Right lobe of liver (tissue), 6 donors: ENCODE measurements around the gene CBX8. TPM values are rescaled to one million over a fixed set of nuclear protein-coding genes. Genes with fewer than 3 reads are reported as not detected.

Experiments used
- ATAC-seq, 4 donors: fragments of 200-7000 bp; cut with Tn5 transposase; one replicate each; pipeline ENCODE4 v1.9.1; 2020; ENCODE audit warnings: mild to moderate bottlenecking in 4 of 4, moderate library complexity in 4 of 4
- DNase-seq, 3 donors: peaks; one replicate each; pipeline ENCODE4 v3.0.0-alpha.2; 2020
- H3K27ac ChIP-seq, 3 donors: fragments of 200-600 bp; one replicate each; pipeline ENCODE4 v1.8.0; 2022
- H3K27me3 ChIP-seq, 2 donors: fragments of 200-600 bp; one replicate each; pipeline ENCODE4 v1.8.0; 2022
- H3K36me3 ChIP-seq, 4 donors: fragments of 200-600 bp; sonication (generic) in 1 of 4; one replicate each; pipeline versions ENCODE4 v1.5.1 to v1.8.0; 2017 to 2022; ENCODE audit warnings: control low read depth in 1 of 4
- H3K4me1 ChIP-seq, 4 donors: fragments of 200-600 bp; sonication (generic) in 1 of 4; one replicate each; pipeline versions ENCODE4 v1.5.1 to v1.8.0; 2017 to 2022; ENCODE audit warnings: control low read depth in 1 of 4
- H3K4me3 ChIP-seq, 3 donors: fragments of 200-600 bp; one replicate each; pipeline ENCODE4 v1.8.0; 2022
- H3K9me3 ChIP-seq, 4 donors: fragments of 200-600 bp; sonication (generic) in 1 of 4; one replicate each; pipeline versions ENCODE4 v1.5.1 to v1.8.0; 2017 to 2022; ENCODE audit warnings: control low read depth in 1 of 4
- POLR2A ChIP-seq: fragments of 450-650 bp; IDR thresholded peaks from one replicate; pipeline ENCODE4 v1.6.1; 2017; ENCODE audit warnings: antibody characterized with exemption, mild to moderate bottlenecking
- WGBS: methylation state at CpG from one replicate; pipeline ENCODE4 v1.1.6; 2018; ENCODE audit warnings: low coverage, low lambda C conversion rate; ENCODE audit not compliant: insufficient coverage; ENCODE audit errors: missing lambda C conversion rate; 5-methylcytosine and 5-hydroxymethylcytosine counted together
- intact Hi-C, 2 donors: fragments of 100-400 bp; cut with DNase I; formaldehyde crosslinking; loops; one replicate each; pipeline versions ENCODE4 v1.11.2 to v1.14.1; 2022
- total RNA-seq, 6 experiments: library from RNA; depleted of rRNA in 2 of 6; stranded (reverse); fragments of >200 nt in 2 of 6; fragmentation: NEBNext Ultra II Directional in 3 of 6; extraction: Animal tissue kit (Norgen Biotek cat#: 25700) in 3 of 6; gene quantifications; one replicate each; pipeline versions ENCODE4 v1.1.0 to v1.2.4, GENCODE V29; 2016 to 2023
- TF ChIP-seq, protein P1 (sequence below), 4 donors: fragments of 200-600 bp in 3 of 4; fragments of 450-650 bp in 1 of 4; IDR thresholded peaks; one replicate each; pipeline versions ENCODE4 v1.5.1 to v1.8.0; 2016 to 2022; ENCODE audit warnings: antibody characterized with exemption in 4 of 4, mild to moderate bottlenecking in 2 of 4
- donor health status: DM: no; HTN: yes; CAD: no.
- donor health status: DM: no; HTN: no; CAD: no.
- donor health status: DM: no; HTN: no; CAD: no.
- donor health status: DM: no; HTN: yes; CAD: no.
- donor health status: DM: no; HTN: yes; CAD: no.

Gene CBX8
- total RNA-seq, 6 experiments from 2014 or later, result 1.2 to 4.7 (median 2.0) TPM

DNA sequence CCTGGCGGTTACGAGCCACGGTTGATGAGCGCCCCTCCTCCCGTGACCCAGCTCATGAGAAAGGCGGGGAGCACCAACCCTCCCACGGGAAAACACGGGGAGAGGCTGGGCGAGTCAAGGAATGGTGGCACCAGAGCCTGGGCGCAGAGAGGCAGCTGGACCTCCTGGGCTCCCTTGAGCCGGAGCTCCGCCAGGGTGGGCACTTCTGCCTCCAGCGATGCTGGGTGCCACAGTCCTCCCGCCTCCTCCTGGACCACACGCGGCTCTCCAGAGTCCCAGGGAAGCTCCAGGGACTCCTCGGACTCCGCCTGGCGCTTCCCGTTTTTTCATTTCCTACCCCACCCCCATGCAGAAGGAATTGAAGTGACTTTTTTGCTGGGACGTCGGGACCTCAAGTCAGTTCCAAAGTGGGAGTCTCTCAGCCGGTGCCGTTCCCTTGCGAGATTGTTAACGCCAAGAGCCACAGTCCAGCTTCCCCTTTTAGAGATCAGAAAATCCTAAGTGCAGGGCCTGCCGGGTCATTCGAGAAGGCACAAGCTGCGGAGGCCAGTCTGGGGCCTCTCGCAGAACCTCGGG, 6.6 kb upstream of the CBX8 start:
- peaks cover 0 to 20% (median 0%) of the 10 kb centered on the region in 4 donors for H3K4me1 ChIP-seq
- TF ChIP-seq, protein P1, sequence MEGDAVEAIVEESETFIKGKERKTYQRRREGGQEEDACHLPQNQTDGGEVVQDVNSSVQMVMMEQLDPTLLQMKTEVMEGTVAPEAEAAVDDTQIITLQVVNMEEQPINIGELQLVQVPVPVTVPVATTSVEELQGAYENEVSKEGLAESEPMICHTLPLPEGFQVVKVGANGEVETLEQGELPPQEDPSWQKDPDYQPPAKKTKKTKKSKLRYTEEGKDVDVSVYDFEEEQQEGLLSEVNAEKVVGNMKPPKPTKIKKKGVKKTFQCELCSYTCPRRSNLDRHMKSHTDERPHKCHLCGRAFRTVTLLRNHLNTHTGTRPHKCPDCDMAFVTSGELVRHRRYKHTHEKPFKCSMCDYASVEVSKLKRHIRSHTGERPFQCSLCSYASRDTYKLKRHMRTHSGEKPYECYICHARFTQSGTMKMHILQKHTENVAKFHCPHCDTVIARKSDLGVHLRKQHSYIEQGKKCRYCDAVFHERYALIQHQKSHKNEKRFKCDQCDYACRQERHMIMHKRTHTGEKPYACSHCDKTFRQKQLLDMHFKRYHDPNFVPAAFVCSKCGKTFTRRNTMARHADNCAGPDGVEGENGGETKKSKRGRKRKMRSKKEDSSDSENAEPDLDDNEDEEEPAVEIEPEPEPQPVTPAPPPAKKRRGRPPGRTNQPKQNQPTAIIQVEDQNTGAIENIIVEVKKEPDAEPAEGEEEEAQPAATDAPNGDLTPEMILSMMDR (IDR thresholded peaks at IDR 0.05), result no peak
- TF ChIP-seq POLR2A, result no peak
- no peak for ATAC-seq
- 13% methylated on average over 13 of the region's 31 CpGs for WGBS
- intact Hi-C loops, result loop anchor here in 1 of 2 donors (5.0 to 10.0 kb wide), 2 partner anchors 39 to 181 kb away; no protein-coding TSS in a partner anchor
- no peak overlapping the region for H3K4me3 ChIP-seq
- H3K27ac ChIP-seq, result no peak overlapping the region
- DNase-seq, result no peak
- H3K9me3 ChIP-seq, result no peaks in the 10 kb centered on the region
- no peaks in the 10 kb centered on the region for H3K36me3 ChIP-seq
- H3K27me3 ChIP-seq, result peaks cover 27 to 91% of the 10 kb centered on the region in 2 donors

DNA sequence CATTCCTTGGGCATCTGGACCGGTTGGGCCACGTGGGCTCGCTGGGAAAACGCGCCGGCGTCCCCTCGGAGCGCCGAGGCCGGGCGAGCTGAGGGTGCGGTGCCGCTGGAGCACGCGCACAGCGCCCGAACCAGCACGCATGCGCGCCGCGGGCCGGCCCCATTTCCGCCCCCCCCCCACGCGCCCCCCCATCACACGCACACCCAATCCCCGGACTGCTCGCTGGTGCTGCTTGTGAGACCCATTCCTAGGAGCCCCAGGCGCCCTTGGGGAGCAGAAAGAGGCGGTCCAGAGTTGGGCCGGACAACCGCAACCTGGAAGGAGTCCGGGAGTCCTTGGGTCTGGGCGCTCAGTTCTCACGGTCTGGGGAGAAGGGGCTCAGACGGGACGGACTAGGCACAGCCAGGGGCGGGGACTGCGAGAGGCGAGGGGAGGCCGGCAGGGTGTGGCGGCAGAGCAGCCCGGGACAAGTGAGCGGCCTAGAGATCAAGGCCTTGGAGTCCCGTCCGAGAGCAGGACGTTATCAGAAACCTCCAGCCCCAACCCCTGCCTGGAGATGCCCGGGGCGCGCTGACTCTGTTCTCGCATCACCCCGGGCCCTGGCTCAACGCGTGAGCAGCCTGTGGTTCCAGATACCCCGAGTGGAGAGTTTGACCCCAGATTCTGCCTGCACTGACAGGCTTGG, 6.0 kb upstream of the CBX8 start:
- Histone ChIP-seq H3K27ac (no peak overlapping the region), H3K9me3 (no peaks in the 10 kb centered on the region), H3K4me1 (peaks cover 0 to 26% (median 2%) of the 10 kb centered on the region in 4 donors), H3K27me3 (peaks cover 27 to 90% of the 10 kb centered on the region in 2 donors), H3K36me3 (no peaks in the 10 kb centered on the region), H3K4me3 (no peak overlapping the region)
- intact Hi-C loops, result loop anchor here in 1 of 2 donors (5.0 to 10.0 kb wide), 2 partner anchors 39 to 182 kb away; no protein-coding TSS in a partner anchor
- TF ChIP-seq POLR2A, result no peak
- TF ChIP-seq, protein P1 (IDR thresholded peaks at IDR 0.05), result no peak
- WGBS, result 4% methylated on average over 4 of the region's 57 CpGs
- ATAC-seq (no peak), DNase-seq (no peak)

DNA sequence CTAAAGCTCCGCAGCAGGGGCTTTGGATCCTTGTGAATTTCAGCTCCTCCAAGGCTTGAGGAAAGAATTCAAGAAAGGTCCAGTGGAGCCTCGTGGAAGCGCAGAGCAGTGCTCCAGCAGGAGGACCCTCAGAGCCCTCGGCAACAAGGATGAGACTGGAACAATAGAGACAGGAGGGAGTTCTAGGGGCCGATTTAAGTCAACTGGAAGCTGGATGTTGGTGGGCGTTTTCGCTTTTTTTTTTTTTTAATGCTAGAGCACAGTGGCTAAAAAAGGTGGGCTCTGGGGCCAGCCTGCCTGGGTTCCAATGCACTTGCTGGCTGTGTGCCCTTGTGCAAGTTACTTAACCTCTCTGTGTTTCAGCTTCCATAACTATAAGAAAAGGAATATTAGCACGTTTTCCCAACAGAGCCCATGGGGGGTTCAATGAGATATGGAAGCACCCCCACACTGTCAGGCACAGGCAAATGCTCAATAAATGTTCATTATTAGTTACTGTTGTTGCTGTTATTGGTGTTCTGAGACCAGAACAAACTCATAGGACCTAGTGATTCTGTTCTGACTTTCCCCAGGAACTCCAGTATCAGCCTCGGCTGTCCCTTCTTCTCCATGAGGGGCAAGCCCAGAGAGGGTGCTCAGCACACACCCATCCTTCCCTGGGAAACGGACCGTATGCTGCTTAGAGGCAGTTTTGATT, 5.3 kb upstream of the CBX8 start:
- peaks cover 0 to 28% (median 3%) of the 10 kb centered on the region in 4 donors for H3K4me1 ChIP-seq
- no peak overlapping the region for H3K4me3 ChIP-seq
- ATAC-seq, result no peak
- TF ChIP-seq POLR2A, result no peak
- TF ChIP-seq, protein P1 (IDR thresholded peaks at IDR 0.05), result no peak
- H3K27ac ChIP-seq, result no peak overlapping the region
- no peaks in the 10 kb centered on the region for H3K9me3 ChIP-seq
- no peak for DNase-seq
- H3K27me3 ChIP-seq, result peaks cover 27 to 85% of the 10 kb centered on the region in 2 donors
- 2% methylated on average over 8 of the region's 11 CpGs for WGBS
- intact Hi-C loops, result loop anchor here in 1 of 2 donors (5.0 to 10.0 kb wide), 2 partner anchors 40 to 183 kb away; no protein-coding TSS in a partner anchor
- H3K36me3 ChIP-seq, result no peaks in the 10 kb centered on the region

DNA sequence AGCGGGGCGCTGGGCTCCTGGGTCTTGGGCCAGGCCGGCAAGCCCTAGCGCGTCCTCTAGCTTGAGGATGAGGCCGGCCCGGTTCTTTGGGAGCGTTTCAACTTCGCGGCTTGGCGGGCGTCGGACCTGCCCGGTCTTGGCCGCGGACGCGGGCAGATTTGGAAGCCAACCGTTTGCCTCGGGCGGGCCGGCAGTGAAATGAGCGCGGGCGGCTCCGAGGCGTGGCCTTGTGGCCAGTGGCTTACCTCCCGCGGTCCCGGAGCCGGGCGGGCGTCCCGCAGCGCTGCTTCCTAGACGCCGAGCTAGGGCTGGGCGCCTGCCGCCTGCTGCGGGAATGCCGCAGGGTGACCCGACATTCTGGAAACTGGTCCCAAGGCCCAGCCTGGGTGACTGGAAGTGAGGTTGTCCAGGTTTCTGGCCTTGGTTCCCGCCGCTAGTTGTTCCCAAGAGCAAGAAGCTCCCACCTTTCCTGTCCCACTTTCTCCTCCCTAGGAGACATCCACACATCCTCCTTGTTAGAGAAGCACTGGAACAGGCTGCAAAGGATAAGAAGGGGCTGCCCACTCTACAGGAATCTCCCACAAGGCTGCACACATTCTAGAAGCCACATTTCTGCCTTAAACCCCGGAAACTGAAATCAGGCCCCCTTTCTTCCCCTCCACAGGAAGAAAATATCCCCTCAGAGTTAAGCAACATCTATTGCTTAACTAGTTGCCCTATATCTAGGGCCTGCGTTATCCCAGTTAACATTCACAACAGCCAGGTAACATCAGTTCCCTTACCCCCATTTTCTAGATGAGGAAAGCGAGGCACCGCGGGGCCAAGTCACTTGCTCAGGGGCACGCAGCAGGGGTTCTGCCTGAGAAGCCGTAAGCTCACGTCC, 4.5 kb upstream of the CBX8 start:
- Histone ChIP-seq H3K27me3 (peaks cover 27 to 79% of the 10 kb centered on the region in 2 donors), H3K27ac (no peak overlapping the region), H3K36me3 (no peaks in the 10 kb centered on the region), H3K4me3 (no peak overlapping the region), H3K4me1 (peaks cover 0 to 28% (median 4%) of the 10 kb centered on the region in 4 donors), H3K9me3 (no peaks in the 10 kb centered on the region)
- ATAC-seq, result peak in 1 of 4 donors; percentile 2
- peak in 1 of 3 donors; percentile 68 for DNase-seq
- 17% methylated on average over 10 of the region's 52 CpGs for WGBS
- TF ChIP-seq POLR2A, result no peak
- TF ChIP-seq, protein P1 (IDR thresholded peaks at IDR 0.05), result no peak
- intact Hi-C loops, result loop anchor here in 1 of 2 donors (5.0 to 10.0 kb wide), 2 partner anchors 41 to 183 kb away; no protein-coding TSS in a partner anchor
